Measurements from ENCODE around the gene DRD5.
A peak's percentile ranks its signal among the peaks of the same experiment; 100 is the strongest.
"Not testable (repeated sequence)": the region's sequence is repeated elsewhere in the genome, so short reads cannot be mapped to it uniquely, and the experiment has no call there.

Gene DRD5

DNA sequence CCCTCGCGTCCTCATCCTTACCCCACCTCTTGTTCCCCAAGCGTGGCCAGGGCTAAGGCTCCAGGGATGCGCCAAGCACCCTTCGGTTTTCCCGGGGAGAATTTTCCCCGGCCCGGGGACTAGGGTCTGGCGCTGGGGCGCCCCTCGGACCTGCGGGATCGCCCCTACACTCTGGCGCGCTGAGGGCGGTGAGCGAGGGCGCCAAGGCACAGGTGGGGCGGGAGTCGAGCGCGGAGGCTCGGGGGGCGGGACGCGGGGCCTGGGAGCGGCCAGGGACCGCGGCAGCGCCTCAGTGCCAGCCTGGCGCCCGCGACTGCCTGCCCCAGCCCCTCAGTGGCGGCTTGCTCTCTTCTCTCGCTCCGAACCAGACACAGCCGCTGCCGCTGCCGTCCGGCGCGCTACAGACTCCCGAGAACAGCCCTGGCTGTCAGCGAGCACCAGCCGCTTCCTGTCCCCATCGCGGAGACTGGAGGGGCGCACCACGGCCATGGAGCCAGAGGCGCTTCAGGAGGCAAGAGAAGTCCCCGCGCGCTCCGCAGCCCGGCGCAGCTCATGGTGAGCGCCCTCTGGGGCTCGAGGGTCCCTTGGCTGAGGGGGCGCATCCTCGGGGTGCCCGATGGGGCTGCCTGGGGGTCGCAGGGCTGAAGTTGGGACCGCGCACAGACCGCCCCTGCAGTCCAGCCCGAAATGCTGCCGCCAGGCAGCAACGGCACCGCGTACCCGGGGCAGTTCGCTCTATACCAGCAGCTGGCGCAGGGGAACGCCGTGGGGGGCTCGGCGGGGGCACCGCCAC is at the start of gene DRD5:
Gene DRD5, plus strand, starts transcription at position 292 of the 793 bp plus-strand sequence. Its CDS starts 396 bp downstream, at position 688.
- DNase-seq, result no peak

DNA sequence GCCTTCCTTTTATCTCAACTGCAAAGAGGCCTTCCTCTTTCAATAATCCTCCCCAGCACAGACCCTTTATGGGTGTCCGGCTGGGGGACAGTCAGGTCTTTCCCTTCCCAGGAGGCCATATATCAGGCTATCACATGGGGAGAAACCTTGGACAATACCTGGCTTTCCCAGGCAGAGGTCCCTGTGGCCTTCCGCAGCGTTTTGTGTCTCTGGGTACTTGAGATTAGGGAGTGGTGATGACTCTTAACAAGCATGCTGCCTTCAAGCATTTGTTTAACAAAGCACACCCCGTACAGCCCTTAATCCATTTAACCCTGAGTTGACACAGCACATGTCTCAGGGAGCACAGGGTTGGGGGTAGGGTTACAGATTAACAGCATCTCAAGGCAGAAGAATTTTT is 49.2 kb upstream of the DRD5 start:
- not testable (repeated sequence) for DNase-seq

DNA sequence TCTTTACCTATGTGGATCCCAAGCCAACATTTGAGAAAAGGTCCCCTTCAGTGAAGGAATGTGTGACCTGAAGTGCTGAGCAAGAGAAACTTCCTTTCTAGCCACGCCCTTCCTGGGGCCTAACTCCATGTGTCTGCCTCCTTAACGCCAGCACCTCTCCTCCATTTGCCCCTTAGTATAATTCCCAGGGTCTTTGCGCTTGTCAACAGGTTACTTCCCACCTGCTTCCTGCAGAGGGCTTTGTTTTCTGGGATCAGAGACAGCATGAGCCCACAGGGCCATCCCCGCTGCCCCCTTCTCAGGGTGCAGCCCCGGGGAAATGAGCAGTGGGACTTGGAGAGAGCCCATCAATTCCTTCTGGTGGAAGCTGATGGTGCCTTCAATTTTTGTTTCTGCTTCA is 45.9 kb upstream of the DRD5 start:
- DNase-seq, result no peak

DNA sequence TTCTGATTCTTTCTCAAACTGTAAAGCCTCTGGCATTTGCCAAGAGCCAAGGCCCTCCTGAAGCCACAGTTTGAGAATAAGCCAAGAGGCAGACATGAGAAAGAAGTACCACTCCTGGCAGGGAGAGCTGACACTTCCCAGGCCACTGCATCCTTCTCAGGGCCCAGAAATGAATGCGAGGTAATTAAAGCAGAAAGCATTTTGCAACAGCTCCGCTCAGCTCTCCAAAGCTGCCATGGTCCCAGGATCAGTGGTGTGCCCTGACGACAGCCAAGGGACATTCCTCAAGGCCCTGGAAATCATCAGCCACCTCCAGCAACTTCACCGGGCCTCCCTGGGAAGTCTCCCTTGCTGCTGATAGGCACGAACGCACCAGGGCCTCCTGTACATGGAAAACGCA is 44.2 kb upstream of the DRD5 start:
- not testable (repeated sequence) for DNase-seq

DNA sequence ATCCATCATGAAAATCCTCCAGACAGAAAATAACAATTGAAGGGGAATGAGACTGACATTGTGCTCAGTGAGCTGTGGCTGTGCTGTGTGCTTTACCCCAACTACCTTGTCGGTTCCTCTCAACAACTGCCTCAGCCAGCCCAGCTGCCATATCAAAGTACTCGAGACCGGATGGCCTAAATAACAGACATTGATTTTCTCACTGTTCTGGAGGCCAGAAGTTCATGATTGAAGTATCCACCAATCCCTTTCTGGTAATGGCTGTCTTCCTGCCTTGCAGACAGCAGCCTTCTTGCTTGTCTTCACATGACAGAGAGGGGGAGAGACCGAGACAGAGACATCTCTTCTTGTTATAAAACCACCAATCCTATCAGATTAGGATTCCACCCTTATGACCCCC is 37.6 kb upstream of the DRD5 start:
- DNase-seq, result not testable (repeated sequence)

DNA sequence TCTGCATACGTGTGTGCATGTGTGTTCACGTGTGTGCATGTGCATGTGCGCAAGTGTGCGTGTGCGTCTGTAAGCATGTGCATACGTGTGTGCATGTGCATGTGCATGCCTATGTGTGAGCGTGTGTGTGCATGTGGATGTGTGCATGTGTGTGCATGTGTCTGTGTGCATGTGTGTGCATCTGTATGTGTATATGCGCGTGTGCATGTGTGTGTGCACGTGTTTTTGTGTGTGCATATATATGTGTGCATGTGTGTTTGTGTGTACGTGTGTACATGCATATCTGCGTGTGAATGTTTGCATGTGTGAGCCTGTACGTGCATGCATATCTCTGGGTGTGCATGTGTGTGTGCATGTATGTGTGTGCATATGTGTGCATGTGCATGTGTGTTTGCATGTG is 35.7 kb upstream of the DRD5 start:
- DNase-seq, result no peak

DNA sequence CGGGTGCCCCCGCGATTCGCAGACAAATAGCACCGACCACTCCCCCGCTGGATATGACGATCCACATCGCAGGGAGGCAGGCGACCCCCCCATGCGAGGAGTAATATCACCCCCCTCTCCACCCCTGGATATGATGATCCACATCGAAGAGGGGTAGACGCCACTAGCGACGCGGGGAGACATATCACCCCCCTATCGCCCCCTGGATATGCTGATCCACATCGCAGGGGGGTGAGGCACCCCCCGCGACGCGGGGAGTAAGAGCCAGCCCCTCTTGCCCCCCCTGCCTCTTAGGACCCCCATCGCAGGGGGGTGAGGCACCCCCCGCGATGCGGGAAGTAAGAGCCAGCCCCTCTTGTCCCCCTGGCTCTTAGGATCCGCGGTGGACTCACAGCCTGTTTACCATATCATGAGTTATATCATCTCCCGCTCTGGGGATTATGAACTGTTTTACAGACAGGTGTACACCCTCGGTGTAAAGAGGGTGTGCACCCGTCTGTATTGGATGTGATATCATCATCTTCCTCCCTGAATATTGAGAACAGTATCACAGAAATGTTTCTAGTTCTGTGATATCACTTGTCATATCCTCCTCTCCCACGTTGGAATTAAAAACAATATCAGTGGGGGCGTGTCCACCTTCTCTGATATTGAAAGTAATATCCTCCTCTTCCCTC is 22.7 kb upstream of the DRD5 start:
- DNase-seq, result no peak

DNA sequence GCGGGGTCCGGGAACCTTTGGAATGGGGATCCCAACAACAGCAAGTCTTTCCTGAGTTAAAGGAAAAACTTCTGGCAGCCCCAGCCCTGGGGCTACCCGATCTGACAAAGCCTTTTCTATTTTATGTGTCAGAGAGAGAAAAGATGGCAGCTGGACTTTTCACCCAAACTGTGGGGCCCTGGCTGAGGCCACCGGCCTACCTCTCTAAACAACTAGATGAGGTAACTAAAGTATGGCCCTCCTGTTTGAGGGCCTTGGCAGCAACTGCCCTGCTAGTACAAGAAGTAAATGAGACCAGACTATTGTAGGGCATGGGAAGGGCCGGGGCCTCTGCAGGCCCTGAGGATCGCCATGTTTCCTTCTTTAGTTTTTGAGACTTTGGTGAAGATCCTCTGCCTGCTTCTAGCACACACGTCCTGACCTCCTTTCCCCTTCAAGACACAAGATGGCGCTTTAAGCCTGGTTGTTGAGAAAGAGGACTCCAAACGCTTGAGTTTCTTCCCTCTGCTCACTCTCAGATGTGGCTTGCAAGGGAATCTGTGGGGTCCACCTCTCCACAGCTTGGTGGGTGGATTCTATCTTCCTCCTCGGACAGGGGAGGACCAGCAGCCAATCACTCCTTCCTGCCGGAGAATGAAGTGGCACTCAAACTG is 18.5 kb upstream of the DRD5 start:
- DNase-seq, result peak; percentile 67

DNA sequence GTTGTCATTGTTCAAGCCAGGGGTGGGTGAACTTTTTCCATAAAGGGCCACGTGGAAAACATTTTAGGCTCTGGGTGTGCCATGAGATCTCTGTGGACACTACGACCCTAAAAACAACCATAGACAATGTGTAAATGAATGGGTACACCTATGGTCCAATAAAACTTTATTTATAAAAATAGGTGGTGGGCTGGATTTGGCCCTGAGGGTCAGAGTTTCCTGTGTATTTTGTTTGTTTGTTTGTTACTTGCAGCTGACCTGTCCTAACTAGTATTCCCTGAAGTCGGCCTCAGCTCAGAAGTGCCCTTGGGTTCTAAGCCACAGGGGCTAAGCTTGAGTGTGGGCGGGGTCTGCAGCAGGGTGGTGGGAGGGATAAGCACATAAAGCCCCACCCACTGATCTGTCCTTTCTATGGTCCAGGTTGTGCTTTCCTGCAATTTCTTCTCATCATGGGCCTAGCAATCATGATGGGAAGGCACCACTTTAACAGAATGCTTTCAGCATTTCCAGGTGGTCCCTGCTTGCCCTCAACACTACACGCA is 17.2 kb upstream of the DRD5 start:
- DNase-seq, result no peak

DNA sequence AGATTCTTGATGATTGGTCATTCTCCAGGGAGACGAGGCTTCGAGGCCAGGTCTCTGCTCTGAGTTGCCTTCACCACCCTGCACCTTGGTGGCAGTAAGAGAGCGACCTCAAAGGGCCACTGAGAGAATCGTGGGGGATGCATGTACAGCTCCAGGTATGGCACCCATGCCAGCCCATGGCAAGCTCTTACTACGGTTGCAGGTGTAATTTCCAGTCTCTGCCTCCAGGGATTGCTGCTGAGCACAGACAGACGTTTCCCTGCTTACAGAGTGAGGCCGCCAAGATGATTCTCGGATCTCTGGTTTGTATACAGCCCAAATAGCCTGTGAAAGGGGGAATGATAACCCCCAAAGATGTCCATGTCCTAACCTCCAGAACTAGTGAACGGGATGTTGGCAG is 16.3 kb upstream of the DRD5 start:
- DNase-seq, result peak; percentile 10

DNA sequence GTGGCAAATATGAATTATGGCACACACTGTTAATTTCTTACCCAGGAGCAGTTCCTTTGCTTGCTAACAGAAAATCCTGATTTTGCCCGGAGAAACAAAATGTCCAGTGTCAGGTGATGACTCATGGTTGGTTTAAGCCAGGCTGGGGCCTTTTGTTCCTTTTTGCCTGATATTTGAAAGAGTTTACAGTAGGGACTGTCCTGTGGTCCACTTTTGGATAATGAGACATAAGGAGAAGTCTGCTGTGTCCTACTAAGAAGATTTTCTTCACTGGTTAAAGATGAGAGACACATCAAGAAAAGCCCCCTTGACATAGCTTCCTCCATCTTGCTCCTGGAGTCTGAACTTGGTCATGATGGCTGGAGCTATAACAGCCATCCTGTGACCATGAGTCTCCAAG is 12.1 kb upstream of the DRD5 start:
- no peak for DNase-seq

DNA sequence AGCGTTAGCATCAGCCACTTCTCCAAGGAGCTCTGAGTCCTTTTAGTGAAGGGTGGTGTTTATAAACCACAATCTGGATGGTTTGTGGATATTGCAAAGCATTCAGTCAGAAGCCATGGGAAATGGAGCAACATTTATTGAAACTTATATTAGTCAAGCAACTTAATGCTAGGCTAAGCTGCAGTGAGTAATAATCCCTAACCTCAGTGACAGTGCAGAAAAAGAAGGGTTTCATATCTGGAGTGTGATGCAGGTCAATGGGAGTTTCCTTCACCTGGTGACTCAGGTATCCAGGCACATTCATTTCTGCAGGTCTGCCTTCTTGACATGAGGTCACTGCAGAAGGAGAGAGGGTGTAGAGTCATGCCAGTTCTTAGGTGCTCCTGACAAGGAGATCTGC is 10.4 kb upstream of the DRD5 start:
- DNase-seq, result no peak

DNA sequence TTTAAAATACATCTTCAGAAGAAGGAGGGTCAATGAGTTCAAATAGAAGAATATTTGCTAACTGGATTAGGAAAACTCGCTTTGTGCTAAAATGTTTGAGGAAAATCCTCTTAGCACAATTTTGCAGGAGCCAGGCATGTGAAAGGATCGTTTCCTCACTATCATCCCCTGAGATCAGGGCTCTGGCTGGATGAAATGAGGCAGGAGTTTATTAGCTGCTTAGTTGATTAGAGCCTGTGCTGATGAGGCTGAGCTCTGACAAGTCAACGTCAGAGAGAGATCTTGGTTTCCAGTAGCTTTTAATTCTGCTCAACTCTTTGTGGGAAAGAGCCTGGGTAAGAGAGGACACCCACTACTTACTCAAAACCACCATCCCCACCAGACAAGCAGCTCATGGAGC is 8.0 kb upstream of the DRD5 start:
- no peak for DNase-seq

DNA sequence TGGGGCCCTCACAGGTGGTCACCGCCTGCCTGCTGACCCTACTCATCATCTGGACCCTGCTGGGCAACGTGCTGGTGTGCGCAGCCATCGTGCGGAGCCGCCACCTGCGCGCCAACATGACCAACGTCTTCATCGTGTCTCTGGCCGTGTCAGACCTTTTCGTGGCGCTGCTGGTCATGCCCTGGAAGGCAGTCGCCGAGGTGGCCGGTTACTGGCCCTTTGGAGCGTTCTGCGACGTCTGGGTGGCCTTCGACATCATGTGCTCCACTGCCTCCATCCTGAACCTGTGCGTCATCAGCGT is 652 bp downstream of the DRD5 start:
- DNase-seq, result no peak

DNA sequence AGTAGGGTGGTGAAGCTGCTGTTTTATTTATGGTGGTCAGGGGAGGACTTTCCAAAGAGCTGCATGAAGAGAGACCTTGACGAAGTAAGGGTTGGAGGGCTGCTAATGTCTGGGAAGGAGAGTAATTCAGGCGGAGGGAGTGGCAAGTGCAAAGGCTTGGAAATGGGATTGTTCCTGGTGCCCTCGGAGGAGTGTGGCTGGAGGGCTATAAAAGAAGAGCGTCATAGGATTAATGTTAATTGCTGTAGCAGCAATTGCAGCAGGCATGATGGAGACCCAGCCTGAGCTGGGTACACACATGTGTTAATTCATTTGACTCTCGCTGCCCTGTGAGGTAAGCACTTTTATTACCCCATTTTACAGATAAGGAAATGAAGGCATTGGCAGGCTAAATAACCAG is 4.5 kb downstream of the DRD5 start:
- DNase-seq, result not testable (repeated sequence)

DNA sequence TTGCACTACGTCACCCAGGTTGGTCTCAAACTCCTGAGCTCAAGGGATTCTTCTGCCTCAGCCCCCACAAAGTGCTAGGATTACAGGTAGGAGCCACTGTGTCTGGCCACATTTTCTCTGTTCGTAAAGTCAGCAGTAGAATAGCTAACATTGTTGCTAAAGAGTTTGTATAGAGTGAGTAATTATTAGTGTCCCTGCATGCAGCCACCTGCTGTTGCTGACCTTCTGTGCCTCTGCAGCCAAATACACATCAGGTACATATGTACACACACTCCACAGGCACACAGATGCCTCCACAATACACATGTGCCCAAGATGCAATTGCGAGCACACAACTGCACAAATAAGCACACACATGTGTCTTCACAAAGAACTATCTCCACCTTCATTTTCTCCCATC is 10.9 kb downstream of the DRD5 start:
- DNase-seq, result no peak

DNA sequence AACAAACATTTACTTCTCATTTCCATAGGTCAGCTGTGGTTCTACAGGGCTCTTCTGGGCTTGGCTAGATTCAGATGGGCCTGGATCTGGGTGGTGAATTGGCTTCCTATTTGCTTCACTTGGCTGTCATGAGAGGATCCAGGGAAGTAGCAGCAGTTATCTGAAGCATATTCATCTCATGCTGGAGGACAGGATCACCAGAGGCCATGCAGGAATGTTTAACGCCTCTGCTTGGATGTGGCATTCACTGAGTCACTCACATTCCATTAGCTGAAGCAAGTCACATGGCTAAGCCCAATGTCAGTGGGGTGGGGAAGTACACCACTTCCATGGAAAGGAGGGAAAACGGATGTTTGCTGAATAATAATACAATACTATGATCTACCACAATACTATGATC is 15.2 kb downstream of the DRD5 start:
- DNase-seq, result not testable (repeated sequence)

DNA sequence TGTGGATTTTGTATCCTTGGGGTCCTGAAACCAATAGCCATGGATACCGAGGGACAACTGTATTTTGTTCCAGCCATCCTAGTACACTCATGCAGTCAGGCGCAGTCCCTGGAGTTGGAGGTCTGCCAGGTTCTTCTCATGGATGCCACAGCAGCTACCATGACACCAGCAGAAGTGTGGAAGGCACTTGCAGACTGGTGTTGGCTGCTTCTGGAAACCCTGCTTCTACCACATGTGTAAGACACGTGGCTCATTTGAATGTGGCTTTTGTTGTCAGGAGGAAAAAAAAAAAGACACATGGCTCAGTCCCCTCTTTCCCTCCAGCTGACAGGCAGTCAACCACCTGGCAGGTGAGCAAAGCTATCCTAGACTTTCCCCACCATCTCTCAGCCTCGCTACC is 19.4 kb downstream of the DRD5 start:
- no peak for DNase-seq

DNA sequence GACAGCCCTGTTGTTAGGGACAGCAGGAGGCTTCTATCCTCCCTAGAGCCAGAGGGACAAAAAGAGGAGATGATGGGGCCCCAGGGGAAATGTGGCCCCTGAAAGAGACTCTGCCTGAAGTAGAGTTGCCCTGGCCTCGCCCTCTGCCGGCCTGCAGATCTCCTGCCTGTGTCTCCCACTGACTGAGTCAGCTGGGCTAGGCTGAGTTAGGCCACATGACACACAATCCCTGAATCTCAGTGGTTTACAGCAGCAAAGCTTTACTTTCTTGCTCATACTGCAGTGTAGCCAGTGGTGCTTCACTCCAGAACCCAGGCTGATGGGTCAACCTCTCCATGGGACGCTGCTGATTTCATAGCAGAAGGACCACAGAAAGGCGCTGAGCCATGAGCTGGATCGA is 23.5 kb downstream of the DRD5 start:
- no peak for DNase-seq

DNA sequence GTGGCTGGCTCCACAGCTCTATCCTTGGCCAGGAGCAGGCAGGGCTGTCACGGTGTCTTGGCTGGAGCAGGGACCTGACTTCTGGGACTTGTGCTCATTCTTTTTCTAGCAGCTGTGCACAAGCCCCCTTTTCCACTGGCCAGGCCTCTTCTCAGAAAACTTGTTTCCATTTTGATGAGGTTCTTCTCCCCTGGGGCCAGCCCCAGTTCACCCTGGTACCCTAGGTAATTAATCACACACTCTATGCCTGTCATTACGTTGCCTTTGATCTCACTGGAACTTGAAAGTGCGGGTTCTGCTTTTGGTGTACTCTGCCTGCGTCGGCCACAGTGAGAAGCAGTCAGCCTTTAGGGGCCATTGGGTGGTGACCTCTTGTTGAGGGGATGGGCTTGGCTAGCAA is 26.6 kb downstream of the DRD5 start:
- DNase-seq, result no peak

DNA sequence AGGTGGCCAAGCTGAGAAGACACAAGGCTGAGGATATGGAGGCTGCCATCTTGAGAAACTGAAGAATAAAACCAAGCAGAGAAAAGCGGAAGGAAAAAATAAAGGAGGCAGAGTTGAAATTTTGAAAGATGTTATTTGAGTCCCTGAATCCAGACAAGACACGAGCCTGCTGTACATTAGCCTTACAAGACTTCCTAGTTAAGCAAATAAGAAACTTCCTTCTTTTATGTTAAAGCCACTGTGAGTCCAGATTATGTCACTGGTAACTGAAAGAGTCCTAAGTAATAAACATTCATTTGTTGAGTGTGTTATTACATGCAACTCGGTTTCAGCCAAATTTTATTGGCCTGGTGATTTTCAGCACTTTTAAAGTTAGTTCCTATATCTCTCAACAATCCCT is 30.4 kb downstream of the DRD5 start:
- DNase-seq, result no peak

DNA sequence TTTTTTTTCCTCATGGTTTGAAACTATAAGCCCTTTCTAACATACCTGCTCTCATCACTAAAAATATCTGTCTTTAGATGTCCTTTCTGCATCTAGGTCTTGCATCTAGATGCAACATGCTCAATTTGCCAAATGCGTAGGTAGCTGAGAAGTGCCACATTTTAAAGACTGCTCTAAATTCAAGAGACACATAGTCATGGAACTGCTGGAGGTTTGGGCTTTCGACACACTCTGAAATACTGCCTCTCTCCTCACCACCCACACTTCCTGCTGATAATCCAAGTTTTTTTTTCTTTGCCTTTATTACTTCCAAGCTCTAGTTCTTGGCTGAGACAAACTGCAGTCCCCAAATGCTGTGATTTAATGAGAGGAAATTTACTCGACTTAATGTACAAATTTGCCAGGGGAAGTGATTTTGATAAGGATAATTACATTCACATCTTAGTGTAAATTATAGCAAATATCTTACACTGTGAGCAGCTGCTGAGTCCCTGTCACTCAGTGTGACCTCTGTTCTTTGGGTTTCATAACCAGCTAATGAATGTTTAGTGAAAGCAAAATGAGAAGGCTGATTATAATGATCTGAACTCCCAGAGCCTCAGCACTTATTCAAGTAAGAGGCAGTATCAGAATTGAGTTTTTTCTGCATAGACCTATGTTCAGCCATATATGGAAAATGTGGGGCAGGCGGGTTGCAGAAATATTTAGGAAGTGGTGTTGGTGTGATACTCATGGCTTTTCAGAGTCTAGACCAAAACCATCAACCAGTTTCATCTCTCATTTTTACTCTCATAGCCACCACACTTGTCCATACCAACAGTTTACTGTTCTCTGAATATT is 31.3 kb downstream of the DRD5 start:
- DNase-seq, result no peak

DNA sequence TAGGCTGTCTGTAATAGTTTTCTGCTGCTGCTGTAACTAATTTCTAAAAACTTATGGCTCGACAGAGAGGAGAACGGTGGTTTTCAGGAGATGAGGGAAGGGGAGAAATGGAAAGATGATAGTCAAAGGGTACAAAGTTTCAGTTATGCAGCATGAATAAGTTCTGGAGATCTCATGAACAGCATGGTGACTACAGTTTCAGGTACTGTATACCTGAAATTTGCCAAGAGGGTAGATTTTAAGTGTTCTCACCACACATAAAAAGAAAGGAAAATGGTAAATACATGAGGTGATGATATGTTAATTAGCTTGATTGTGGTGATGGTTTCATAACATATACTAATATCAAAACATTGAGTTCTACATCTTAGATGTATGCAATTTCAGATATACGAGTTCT is 34.9 kb downstream of the DRD5 start:
- no peak for DNase-seq
